Nephron progenitor cell (in vitro differentiated cells): ENCODE data around the gene EXT2.

Source experiments
- DNase-seq: peaks from one replicate; pipeline ENCODE4 v3.0.0; 2021
- H3K27ac Mint-ChIP-seq: 2 replicates; pipeline ENCODE4 v1.8.0; 2021; ENCODE audit warnings: mild to moderate bottlenecking, moderate library complexity, mixed read lengths
- H3K27me3 Mint-ChIP-seq: 2 replicates; pipeline ENCODE4 v1.8.0; 2021; ENCODE audit warnings: mild to moderate bottlenecking, low read depth, mixed read lengths; ENCODE audit not compliant: poor library complexity
- H3K36me3 Mint-ChIP-seq: 2 replicates; pipeline ENCODE4 v1.8.0; 2021; ENCODE audit warnings: low read depth, mixed read lengths
- H3K4me1 Mint-ChIP-seq: 2 replicates; pipeline ENCODE4 v1.8.0; 2021; ENCODE audit warnings: mixed read lengths
- H3K4me3 Mint-ChIP-seq: 2 replicates; pipeline ENCODE4 v1.8.0; 2021; ENCODE audit warnings: mild to moderate bottlenecking, moderate library complexity, mixed read lengths
- H3K9me3 Mint-ChIP-seq: 2 replicates; pipeline ENCODE4 v1.8.0; 2021; ENCODE audit warnings: mild to moderate bottlenecking, moderate library complexity, mixed read lengths
- CTCF ChIP-seq: fragments of 200-600 bp; sonication (generic); IDR thresholded peaks from 2 replicates; pipeline ENCODE4 v1.5.0; 2021; ENCODE audit warnings: antibody characterized with exemption

The EXT2 gene

GRCh38 chr11:44261800-44262591 is 166.5 kb downstream of the EXT2 start:
- Mint-ChIP-seq H3K9me3 (no peaks in the 10 kb centered on the region), H3K4me3 (no peak overlapping the region), H3K36me3 (peaks cover 5% of the 10 kb centered on the region), H3K4me1 (peaks cover 10% of the 10 kb centered on the region), H3K27me3 (peaks cover 31% of the 10 kb centered on the region), H3K27ac (no peak overlapping the region)
- TF ChIP-seq CTCF = no peak
- no peak for DNase-seq

- no peak for DNase-seq
- Mint-ChIP-seq H3K36me3 (no peaks in the 10 kb centered on the region), H3K27me3 (peaks cover 30% of the 10 kb centered on the region), H3K27ac (no peak overlapping the region), H3K9me3 (no peaks in the 10 kb centered on the region), H3K4me3 (no peak overlapping the region), H3K4me1 (peaks cover 23% of the 10 kb centered on the region)
- no peak for TF ChIP-seq CTCF
These were observed 168.4 kb downstream of the EXT2 start for GRCh38 chr11:44263738-44264437.

- DNase-seq = no peak
- no peak overlapping the region for H3K27ac Mint-ChIP-seq
- peaks cover 28% of the 10 kb centered on the region for H3K4me1 Mint-ChIP-seq
- no peaks in the 10 kb centered on the region for H3K9me3 Mint-ChIP-seq
- H3K36me3 Mint-ChIP-seq = no peaks in the 10 kb centered on the region
- no peak for TF ChIP-seq CTCF
- H3K27me3 Mint-ChIP-seq = peaks cover 27% of the 10 kb centered on the region
- no peak overlapping the region for H3K4me3 Mint-ChIP-seq
These were observed 168.9 kb downstream of the EXT2 start for GRCh38 chr11:44264438-44264749.

GRCh38 chr11:44264761-44265160 is 169.3 kb downstream of the EXT2 start:
- H3K9me3 Mint-ChIP-seq = no peaks in the 10 kb centered on the region
- H3K4me1 Mint-ChIP-seq = peaks cover 32% of the 10 kb centered on the region
- H3K27me3 Mint-ChIP-seq = peaks cover 25% of the 10 kb centered on the region
- no peak overlapping the region for H3K27ac Mint-ChIP-seq
- H3K4me3 Mint-ChIP-seq = no peak overlapping the region
- H3K36me3 Mint-ChIP-seq = no peaks in the 10 kb centered on the region
- TF ChIP-seq CTCF = no peak
- DNase-seq = no peak

- Mint-ChIP-seq H3K9me3 (no peaks in the 10 kb centered on the region), H3K4me1 (peaks cover 42% of the 10 kb centered on the region), H3K27ac (no peak overlapping the region), H3K4me3 (no peak overlapping the region), H3K27me3 (peaks cover 20% of the 10 kb centered on the region), H3K36me3 (no peaks in the 10 kb centered on the region)
- no peak for TF ChIP-seq CTCF
- no peak for DNase-seq
These were observed 170.7 kb downstream of the EXT2 start for GRCh38 chr11:44266056-44266780.
